Type B pancreatic cell (in vitro differentiated cells): ENCODE results near the gene PRKCQ. TPM values are rescaled to one million over a fixed set of nuclear protein-coding genes. Genes with fewer than 3 reads are reported as not detected.

Experiments used
- DNase-seq: peaks from one replicate; pipeline ENCODE4 v3.0.0; 2021; ENCODE audit warnings: mixed read lengths; ENCODE audit not compliant: unreplicated experiment; ENCODE audit errors: extremely low spot score
- H3K27ac Mint-ChIP-seq: 2 replicates; pipeline ENCODE4 v1.8.0; 2021; ENCODE audit warnings: mild to moderate bottlenecking, mixed read lengths
- H3K27me3 Mint-ChIP-seq: 2 replicates; pipeline ENCODE4 v1.8.0; 2021; ENCODE audit warnings: mixed read lengths
- H3K36me3 Mint-ChIP-seq: 2 replicates; pipeline ENCODE4 v1.8.0; 2021; ENCODE audit warnings: mixed read lengths
- H3K4me1 Mint-ChIP-seq: one replicate; pipeline ENCODE4 v1.8.0; 2021; ENCODE audit warnings: mixed read lengths; ENCODE audit not compliant: unreplicated experiment
- H3K4me3 Mint-ChIP-seq: 2 replicates; pipeline ENCODE4 v1.8.0; 2021; ENCODE audit warnings: mild to moderate bottlenecking, mixed read lengths
- H3K9me3 Mint-ChIP-seq: 2 replicates; pipeline ENCODE4 v1.8.0; 2021; ENCODE audit warnings: mixed read lengths
- total RNA-seq: library from RNA; stranded (reverse); gene quantifications from 2 replicates; pipeline ENCODE4 v1.2.1, GENCODE V29; 2021; ENCODE audit warnings: low replicate concordance
- TF ChIP-seq, protein P1 (sequence below): fragments of 200-600 bp; sonication (generic); conservative IDR thresholded peaks from 2 replicates; pipeline ENCODE4 v1.5.0; 2021; ENCODE audit warnings: antibody characterized with exemption, mild to moderate bottlenecking

PRKCQ gene
- total RNA-seq, 1 donor from 2014 or later = 2.0 TPM

DNA sequence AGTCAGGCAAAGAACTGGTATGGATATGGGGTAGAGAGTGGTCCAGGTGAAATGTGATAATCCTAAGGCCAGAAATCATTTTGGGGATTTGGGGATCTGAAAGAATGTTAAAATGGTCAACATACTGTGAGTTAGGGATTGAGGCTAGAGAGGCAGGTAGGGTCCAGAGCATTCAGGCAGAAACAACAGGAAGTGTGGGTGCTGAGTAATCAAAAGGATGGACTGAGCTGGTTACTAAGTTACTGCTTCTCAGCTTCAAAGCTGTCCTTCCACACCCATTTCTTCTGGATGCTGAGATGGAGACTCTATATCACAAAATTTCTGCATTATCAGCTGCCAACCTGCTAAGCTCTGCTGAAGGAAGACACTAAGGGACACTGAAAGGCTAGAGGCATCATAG lies 30.6 kb upstream of the PRKCQ start:
- Mint-ChIP-seq H3K36me3 (no peaks in the 10 kb centered on the region), H3K27me3 (peaks cover 39% of the 10 kb centered on the region), H3K4me1 (no peaks in the 10 kb centered on the region), H3K9me3 (no peaks in the 10 kb centered on the region), H3K4me3 (no peak overlapping the region), H3K27ac (no peak overlapping the region)
- no peak for DNase-seq
- TF ChIP-seq, protein P1, sequence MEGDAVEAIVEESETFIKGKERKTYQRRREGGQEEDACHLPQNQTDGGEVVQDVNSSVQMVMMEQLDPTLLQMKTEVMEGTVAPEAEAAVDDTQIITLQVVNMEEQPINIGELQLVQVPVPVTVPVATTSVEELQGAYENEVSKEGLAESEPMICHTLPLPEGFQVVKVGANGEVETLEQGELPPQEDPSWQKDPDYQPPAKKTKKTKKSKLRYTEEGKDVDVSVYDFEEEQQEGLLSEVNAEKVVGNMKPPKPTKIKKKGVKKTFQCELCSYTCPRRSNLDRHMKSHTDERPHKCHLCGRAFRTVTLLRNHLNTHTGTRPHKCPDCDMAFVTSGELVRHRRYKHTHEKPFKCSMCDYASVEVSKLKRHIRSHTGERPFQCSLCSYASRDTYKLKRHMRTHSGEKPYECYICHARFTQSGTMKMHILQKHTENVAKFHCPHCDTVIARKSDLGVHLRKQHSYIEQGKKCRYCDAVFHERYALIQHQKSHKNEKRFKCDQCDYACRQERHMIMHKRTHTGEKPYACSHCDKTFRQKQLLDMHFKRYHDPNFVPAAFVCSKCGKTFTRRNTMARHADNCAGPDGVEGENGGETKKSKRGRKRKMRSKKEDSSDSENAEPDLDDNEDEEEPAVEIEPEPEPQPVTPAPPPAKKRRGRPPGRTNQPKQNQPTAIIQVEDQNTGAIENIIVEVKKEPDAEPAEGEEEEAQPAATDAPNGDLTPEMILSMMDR = no peak

DNA sequence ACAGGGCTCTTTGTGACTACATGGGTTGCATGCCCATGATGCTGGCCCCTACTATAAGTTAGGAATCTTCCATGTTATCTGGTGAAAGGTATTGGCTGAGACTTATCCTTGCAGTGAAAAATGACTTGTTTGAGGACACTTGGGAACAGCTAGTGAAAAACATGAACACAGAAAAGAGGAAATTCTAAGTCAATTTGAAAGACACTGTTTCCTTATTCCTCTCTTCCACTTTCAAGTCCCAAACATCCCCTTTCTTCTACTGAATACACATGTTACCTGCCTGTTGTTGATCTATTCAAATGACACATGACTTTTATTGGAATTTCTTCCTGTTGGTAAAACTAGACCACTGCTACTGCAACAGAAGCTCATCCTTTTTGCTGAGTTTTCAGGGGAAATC lies 29.5 kb upstream of the PRKCQ start:
- TF ChIP-seq, protein P1 = no peak
- Mint-ChIP-seq H3K9me3 (no peaks in the 10 kb centered on the region), H3K4me3 (no peak overlapping the region), H3K4me1 (no peaks in the 10 kb centered on the region), H3K27ac (no peak overlapping the region), H3K36me3 (no peaks in the 10 kb centered on the region), H3K27me3 (peaks cover 37% of the 10 kb centered on the region)
- DNase-seq = no peak

- H3K27ac Mint-ChIP-seq = no peak overlapping the region
- TF ChIP-seq, protein P1 = no peak
- no peaks in the 10 kb centered on the region for H3K36me3 Mint-ChIP-seq
- no peak for DNase-seq
- no peaks in the 10 kb centered on the region for H3K9me3 Mint-ChIP-seq
- H3K4me1 Mint-ChIP-seq = no peaks in the 10 kb centered on the region
- H3K27me3 Mint-ChIP-seq = peaks cover 46% of the 10 kb centered on the region
- no peak overlapping the region for H3K4me3 Mint-ChIP-seq
Observed at GRCh38 chr10:6607778-6608177, 27.7 kb upstream of the PRKCQ start.

GRCh38 chr10:6607182-6607581 lies 27.1 kb upstream of the PRKCQ start:
- Mint-ChIP-seq H3K27ac (no peak overlapping the region), H3K36me3 (no peaks in the 10 kb centered on the region), H3K27me3 (peaks cover 51% of the 10 kb centered on the region), H3K4me3 (no peak overlapping the region), H3K4me1 (no peaks in the 10 kb centered on the region), H3K9me3 (no peaks in the 10 kb centered on the region)
- no peak for DNase-seq
- TF ChIP-seq, protein P1 = no peak

GRCh38 chr10:6603142-6604125 lies 23.4 kb upstream of the PRKCQ start:
- Mint-ChIP-seq H3K4me1 (no peaks in the 10 kb centered on the region), H3K27ac (no peak overlapping the region), H3K36me3 (no peaks in the 10 kb centered on the region), H3K9me3 (no peaks in the 10 kb centered on the region), H3K27me3 (peaks cover 49% of the 10 kb centered on the region), H3K4me3 (no peak overlapping the region)
- TF ChIP-seq, protein P1 = no peak
- DNase-seq = no peak
